HT-29 (cell line): ENCODE results near the gene AP3S2. TPM values are rescaled to one million over a fixed set of nuclear protein-coding genes. Genes with fewer than 3 reads are reported as not detected.
"Not testable (repeated sequence)": the region's sequence is repeated elsewhere in the genome, so short reads cannot be mapped to it uniquely, and the experiment has no call there.

Source experiments
- DNase-seq: peaks from one replicate; pipeline ENCODE4 v3.0.0-alpha.2; 2015; ENCODE audit warnings: low spot score
- total RNA-seq: library from RNA; depleted of rRNA; stranded (reverse); fragments of >200 nt; shearing (Covaris generic); gene quantifications from 2 replicates; pipeline ENCODE4 v1.2.3, GENCODE V29; 2014

Gene AP3S2
- total RNA-seq, 1 experiment from 2014 or later = 36.2 TPM

DNA sequence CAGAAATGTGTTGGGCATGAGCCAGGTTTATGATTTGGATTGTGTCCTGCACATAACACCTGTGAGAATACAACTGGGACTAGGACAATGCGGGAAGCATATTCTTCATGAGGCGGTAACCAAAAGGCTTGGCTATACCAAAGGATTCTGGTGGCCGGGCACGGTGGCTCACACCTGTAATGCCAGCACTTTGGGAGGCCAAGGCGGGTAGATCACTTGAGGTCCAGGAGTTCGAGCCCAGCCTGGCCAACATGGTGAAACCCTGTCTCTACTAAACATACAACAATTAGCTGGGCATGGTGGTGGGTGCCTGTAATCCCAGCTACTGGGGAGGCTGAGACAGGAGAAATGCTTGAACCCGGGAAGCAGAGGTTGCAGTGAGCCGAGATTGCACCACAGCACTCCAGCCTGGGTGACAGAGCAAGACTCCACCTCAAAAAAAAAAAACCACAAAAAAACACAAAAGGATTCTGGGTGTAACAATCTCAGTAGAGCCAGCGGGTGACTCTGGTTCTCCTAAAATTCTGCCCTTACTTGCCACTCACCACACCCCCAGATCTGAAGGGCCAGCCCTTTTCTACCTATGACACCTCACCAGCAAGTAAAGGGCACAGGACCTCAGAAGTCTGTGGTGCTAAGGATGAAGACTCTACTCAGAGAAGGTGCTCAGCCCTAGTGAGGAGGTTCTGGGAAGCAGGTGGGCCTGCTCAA, 59.2 kb downstream of the AP3S2 start:
- not testable (repeated sequence) for DNase-seq

DNA sequence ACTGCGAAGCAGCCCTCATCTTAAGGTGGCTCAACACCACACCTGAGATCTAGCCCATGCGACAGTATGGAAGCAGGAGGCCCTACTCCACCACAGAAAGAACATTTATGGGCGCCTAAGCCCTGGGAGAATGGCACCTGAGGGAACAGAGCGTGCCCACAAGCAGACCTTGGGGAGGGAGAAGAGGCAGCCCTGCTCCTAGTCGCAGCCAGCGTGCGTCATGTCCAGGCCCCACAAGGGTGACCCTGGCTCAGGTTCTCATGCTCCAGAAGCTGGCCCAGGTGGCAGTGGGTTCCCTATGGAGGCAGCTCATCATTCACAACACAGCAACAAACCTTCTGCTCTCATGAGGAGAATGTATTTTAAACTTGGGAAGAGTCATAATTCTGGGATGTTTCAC, 59.8 kb downstream of the AP3S2 start:
- no peak for DNase-seq

DNA sequence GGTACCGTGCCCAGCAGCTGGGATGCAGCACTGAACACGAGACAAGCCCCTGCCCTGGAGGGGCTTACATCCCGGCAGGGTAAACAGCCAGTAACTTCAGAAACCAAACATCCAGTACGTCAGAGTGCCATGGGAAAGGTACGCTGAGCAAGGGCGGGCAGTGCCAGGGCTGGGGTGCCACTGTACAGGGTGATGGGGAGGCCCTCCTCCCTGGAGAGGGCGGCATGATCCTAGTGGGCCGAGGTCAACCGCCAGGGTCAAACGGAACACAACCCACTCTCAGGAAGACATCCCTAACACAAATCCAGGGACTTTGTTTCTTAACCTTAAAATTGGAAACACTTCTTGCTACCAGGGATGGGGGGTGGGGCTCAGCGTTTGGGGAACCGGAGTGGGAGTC, 63.2 kb downstream of the AP3S2 start:
- DNase-seq = no peak

- no peak for DNase-seq
Observed at GRCh38 chr15:89829616-89830440, 64.0 kb downstream of the AP3S2 start.

DNA sequence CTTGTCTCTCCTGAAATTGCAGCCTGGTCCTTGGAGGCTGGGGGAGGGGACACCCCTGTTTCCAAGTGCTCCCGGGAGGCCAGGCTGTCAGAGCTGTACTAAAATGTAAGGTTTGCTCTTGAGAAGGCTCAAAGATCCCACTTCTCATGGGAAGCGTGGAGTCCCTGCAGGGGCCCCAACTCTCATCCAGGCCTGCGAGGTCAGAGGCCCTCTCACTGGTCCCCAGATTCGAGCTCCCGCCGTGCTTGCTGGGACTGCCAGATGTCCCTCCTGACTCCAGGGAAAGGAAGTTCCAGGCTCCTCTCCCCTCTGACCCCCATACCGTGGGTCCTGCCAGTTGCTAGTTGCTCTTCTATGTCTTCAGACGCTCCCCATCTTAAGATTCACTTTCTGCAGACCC, 64.6 kb downstream of the AP3S2 start:
- no peak for DNase-seq

DNA sequence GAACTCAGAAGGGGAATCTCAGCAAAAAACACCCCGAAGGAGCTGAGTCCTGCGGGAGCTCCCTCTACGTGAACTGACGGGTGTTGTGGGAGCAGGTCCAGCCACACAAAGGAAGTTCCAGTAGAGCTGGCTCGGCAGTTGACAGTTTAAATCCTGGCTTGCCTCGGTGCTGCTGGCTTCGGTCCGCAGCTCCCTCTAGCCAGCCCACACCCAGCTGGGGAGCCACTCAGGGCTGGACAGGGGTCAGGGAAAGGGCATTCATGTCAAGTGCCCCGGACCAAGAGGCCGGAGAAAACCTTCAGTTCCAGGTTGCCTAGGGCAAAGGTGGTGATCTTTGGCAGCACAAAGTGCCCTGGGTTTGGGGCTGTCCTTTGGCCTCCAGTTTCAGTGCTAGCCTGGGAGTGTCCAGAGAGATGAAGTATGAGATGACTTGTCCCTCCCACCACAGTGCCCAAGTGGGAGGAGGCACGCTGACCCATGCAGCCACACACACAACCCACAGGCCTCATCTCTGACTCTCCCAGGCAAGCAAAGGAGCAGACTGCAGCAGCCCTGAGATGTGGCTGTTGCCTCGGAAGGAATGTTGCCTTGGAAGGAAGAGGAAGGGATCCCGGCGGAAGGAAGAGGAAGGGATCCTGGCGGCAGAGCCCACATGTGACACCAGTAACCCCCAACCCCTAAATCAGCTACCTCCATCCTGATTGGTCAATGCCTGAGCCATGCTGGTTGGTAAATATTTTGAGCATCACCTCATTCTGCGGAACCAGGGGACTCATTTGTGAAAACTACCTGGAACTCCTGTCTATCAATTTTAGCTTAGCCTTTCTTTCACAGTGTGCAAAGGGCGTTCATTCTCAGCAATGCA, 65.3 kb downstream of the AP3S2 start:
- DNase-seq = peak; percentile 20

GRCh38 chr15:89827829-89828228, 66.0 kb downstream of the AP3S2 start:
- DNase-seq = peak; percentile 27

GRCh38 chr15:89826671-89827655, 66.8 kb downstream of the AP3S2 start:
- no peak for DNase-seq

GRCh38 chr15:89825271-89825940, 68.4 kb downstream of the AP3S2 start:
- no peak for DNase-seq

DNA sequence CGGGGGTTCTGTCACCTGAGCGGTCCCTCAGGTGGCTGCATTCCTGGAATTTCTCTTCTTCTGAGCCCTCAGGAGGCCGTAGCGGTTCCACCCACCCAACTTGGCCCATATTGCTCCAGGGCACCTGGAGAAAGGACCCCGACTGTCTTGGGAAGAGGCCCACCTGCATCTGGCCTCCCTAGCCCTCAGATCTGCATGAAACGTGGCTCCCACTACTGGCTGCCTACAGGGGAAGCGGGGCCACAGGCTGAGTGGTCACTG, 69.3 kb downstream of the AP3S2 start:
- DNase-seq = no peak

GRCh38 chr15:89823836-89824606, 69.8 kb downstream of the AP3S2 start:
- DNase-seq = no peak

DNA sequence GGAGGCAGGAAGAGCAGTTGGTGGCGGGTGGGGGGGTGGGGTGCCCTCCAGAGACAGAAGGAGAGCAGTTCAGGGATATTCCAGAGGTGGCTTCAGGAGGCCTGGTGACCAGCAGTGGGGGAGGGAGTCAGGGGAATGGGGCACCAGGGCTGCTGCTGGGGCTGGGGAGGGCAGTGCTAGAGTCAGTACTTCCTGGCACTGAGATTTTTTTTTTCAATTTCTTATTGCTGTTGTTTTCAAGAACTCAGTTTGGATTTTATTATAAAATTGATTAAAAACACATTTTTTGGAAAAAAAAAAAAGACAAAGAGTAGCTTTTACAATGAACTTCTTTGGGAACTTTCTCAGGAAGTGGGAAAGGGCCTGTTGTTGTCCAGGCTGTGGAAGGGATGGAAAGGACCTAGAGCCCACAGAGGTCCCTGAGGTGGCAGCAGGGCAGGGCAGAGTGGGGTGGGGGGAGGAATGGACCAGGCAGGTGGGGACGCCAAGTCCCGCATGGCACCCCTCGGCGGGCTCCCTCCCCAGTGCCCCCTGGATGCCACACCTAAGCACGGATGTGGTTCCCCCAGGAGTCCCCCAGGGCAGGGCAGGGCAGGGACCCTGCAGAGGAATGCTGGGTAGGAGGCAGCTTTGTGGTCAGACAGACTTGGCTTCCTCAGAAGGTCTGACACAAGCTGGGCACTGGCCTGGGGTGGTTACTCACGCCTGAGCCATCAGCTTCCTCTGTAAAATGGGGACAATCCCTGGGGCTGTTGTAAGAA, 70.7 kb downstream of the AP3S2 start:
- no peak for DNase-seq

DNA sequence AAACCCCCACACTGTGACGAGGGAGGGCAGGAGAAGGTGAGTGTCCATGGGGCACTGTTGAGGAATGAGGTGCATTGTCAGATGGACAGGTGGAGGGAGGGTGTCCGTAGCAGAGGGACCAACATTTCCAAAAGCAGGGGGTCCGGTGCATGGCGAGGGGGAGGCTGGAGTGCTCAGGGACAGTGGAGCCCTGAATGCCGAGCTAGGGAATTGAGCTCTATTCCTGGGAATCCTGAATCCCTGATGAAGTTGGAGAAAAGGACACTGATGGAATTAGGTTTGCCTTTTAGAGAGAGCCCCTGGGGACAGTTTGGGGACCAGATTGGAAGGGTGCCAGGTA, 71.2 kb downstream of the AP3S2 start:
- no peak for DNase-seq

DNA sequence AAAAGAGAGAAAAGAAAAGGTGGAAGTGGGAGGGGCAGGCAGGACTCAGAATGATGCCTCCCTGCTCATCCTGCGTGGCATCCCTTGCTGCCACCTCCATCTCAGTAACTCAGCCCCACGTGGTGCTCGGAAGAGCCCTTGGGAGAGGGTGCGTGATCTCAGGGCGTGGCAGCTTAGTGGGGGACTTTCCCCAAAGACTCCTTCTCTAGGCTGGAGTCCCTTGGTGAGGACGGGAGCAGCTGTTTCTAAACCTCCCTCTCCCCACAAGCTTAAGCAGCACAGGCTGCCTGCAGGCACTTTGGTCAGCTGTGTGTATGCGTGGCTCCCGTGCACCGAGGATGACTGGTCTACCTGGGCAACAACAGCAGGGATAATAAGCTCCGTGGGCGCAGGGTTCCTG, 71.8 kb downstream of the AP3S2 start:
- no peak for DNase-seq

- DNase-seq = no peak
Observed at GRCh38 chr15:89820666-89821611, 72.9 kb downstream of the AP3S2 start.

DNA sequence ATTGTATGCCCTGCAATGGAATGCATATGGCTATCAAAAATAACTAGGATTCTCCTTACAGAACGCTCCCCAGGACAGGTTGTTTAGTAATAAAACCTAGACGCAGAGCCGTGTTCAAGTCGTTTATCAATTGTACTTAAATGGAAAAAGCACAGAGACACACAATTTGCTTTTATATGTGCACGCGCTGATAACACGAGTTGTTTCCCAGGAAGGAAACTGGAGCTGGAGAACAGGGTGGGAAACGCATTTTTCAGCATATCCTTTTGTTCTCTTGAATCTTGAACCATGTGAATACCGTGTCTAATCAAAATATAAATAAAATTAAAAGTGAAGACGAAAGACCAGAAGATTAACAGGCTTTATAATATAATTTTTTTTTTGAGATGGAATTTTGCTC, 75.5 kb downstream of the AP3S2 start:
- DNase-seq = no peak

DNA sequence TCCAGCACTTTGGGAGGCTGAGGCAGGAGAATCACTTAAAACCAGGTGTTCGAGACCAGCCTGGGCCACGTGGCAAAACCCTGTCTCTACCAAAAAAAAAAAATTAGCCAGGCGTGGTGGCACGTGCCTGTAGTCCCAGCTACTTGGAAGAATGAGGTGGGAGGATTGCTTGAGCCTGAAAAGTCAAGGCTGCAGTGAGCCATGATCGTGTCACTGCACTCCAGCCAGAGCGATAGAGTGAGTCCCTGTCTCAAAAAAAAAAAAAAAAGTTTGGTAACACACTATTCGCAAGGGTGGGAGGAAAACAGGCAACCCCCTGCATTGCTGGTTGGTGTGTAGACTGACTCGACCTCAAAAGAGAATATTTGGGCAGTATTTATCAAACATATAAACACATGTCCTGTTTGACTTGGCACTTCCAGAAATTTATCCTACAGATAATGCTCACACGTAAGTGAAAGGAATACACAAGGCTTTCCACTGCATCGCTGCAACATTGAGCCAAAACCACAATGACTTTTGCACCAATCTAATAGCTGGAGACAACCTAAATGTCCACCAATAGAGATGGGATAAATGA, 76.0 kb downstream of the AP3S2 start:
- no peak for DNase-seq

DNA sequence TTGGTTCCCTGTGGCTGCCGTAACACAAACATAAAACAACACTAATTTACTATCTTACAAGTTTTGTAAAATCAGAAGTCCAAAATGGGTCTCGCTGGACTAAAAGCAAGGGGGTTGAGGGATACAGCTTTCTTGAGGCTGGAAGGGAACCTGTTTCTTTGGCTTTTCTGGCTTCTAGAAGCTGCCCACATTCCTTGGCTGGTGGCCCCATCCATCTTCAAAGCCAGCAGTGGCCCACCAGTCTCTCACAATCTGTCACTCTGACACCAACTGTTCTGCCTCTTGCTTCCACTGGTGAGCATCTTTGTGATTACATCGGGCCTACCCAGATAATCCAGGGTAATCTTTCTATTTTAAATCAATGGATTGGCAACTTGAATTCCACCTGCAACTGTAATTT, 78.0 kb downstream of the AP3S2 start:
- DNase-seq = no peak
